Loucy (cell line): ENCODE data around the gene LSP1.

Source experiments
- H2AFZ ChIP-seq: fragments of 200-600 bp; sonication (generic); 2 replicates; pipeline ENCODE4 v1.6.0; 2016; ENCODE audit warnings: antibody characterized with exemption, mild to moderate bottlenecking, low read length, moderate library complexity
- H3F3A ChIP-seq: fragments of 200-600 bp; 2 replicates; pipeline ENCODE4 v1.6.0; 2016; ENCODE audit warnings: antibody characterized with exemption, low read depth, mild to moderate bottlenecking
- H3K27me3 ChIP-seq: fragments of 200-600 bp; sonication (generic); 2 replicates; pipeline ENCODE4 v1.6.1; 2014; ENCODE audit warnings: low read length, mild to moderate bottlenecking; ENCODE audit not compliant: insufficient read depth, poor library complexity, severe bottlenecking
- H3K36me3 ChIP-seq: fragments of 200-600 bp; sonication (generic); 2 replicates; pipeline ENCODE4 v1.6.1; 2016; ENCODE audit warnings: low read length; ENCODE audit not compliant: insufficient read depth
- H3K4me1 ChIP-seq: fragments of 200-600 bp; sonication (generic); 2 replicates; pipeline ENCODE4 v1.5.1; 2014; ENCODE audit warnings: low read length, mild to moderate bottlenecking; ENCODE audit not compliant: insufficient read depth, poor library complexity, severe bottlenecking
- H3K4me2 ChIP-seq: fragments of 200-600 bp; sonication (generic); 2 replicates; pipeline ENCODE4 v1.6.0; 2014; ENCODE audit warnings: antibody characterized with exemption, low read length, low read depth, mild to moderate bottlenecking; ENCODE audit not compliant: poor library complexity, severe bottlenecking
- H3K4me3 ChIP-seq: fragments of 200-600 bp; sonication (generic); 2 replicates; pipeline ENCODE4 v1.5.1; 2014; ENCODE audit warnings: low read length, mild to moderate bottlenecking, mixed read lengths; ENCODE audit not compliant: poor library complexity, severe bottlenecking
- H3K79me2 ChIP-seq: fragments of 200-600 bp; sonication (generic); 2 replicates; pipeline ENCODE4 v1.6.1; 2014; ENCODE audit warnings: low read length; ENCODE audit not compliant: insufficient read depth
- H3K9ac ChIP-seq: fragments of 200-600 bp; sonication (generic); 2 replicates; pipeline ENCODE4 v1.6.0; 2014; ENCODE audit warnings: mild to moderate bottlenecking, low read depth, low read length, moderate library complexity; ENCODE audit not compliant: poor library complexity, severe bottlenecking
- H3K9me2 ChIP-seq: fragments of 200-600 bp; sonication (generic); replicated peaks from 2 replicates; pipeline ENCODE4 v1.6.1; 2016; ENCODE audit warnings: low read depth, low read length, mixed read lengths
- H3K9me3 ChIP-seq: fragments of 200-600 bp; sonication (generic); 2 replicates; pipeline ENCODE4 v1.6.1; 2014; ENCODE audit warnings: mild to moderate bottlenecking, antibody characterized with exemption, low read length, low read depth; ENCODE audit not compliant: insufficient read depth
- H4K20me1 ChIP-seq: fragments of 200-600 bp; sonication (generic); 2 replicates; pipeline ENCODE4 v1.6.0; 2014; ENCODE audit warnings: antibody characterized with exemption, low read length, mild to moderate bottlenecking; ENCODE audit not compliant: insufficient read depth, poor library complexity, severe bottlenecking
- CTCF ChIP-seq: fragments of 200-600 bp; sonication (generic); conservative IDR thresholded peaks from 2 replicates; pipeline ENCODE4 v1.5.1; 2014; ENCODE audit warnings: mild to moderate bottlenecking, antibody characterized with exemption, low read length
- EZH2phosphoT487 ChIP-seq: fragments of 200-600 bp; IDR thresholded peaks from 2 replicates; pipeline ENCODE4 v1.6.1; 2018; ENCODE audit warnings: antibody characterized with exemption, mild to moderate bottlenecking, moderate library complexity, borderline replicate concordance

The LSP1 gene

GRCh38 chr11:1879941-1880720, 27.2 kb downstream of the LSP1 start:
- Histone ChIP-seq H3F3A (no peaks in the 10 kb centered on the region), H2AFZ (no peak overlapping the region), H3K4me2 (no peak overlapping the region), H3K9me3 (no peaks in the 10 kb centered on the region), H3K4me1 (peaks cover 8% of the 10 kb centered on the region), H4K20me1 (peaks cover 1% of the 10 kb centered on the region), H3K27me3 (no peaks in the 10 kb centered on the region), H3K4me3 (no peak overlapping the region), H3K9ac (no peak overlapping the region), H3K36me3 (peaks cover 15% of the 10 kb centered on the region; the same call in 1 of the 2 replicates), H3K79me2 (peaks cover 7% of the 10 kb centered on the region; the same call in 1 of the 2 replicates), H3K9me2 (no peaks in the 10 kb centered on the region)
- TF ChIP-seq EZH2phosphoT487 (no peak), CTCF (no peak)

DNA sequence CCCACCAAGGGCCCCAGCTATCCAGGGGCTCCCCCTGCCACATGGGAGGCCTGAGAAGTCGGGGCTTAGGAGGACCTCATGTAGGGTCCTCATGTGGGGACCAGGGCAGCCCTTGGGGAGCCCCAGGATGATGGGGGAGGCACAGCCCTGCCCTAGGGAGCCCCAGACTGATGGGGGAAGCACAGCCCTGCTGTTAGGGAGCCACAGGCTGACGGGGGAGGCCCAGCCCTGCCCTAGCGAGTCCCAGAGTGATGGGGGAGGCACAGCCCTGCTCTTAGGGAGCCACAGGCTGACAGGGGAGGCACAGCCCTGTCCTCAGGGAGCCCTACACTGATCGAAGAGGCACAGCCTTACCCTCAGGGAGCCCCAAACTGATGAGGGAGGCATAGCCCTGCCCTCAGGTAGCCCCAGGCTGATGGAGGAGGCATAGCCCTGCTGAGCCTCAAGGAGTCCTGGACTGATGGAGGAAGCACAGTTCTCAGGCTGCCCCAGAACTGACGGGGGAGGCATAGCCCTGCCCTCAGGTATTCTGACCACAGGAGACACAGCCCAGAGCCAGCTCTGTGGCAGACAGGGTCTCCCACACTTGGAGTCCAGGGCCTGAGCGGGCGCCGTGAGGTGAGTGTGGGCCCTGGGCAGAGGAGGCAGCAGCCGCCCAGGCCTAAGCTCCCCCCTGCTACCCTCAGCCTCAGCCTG, 28.0 kb downstream of the LSP1 start:
- H3K9ac ChIP-seq: no peak overlapping the region
- H3K4me2 ChIP-seq: no peak overlapping the region
- no peak overlapping the region for H2AFZ ChIP-seq

More for the DNA sequence above, 28.0 kb downstream of the LSP1 start:
- no peak for TF ChIP-seq CTCF
- TF ChIP-seq EZH2phosphoT487: no peak
- H3K27me3 ChIP-seq: no peaks in the 10 kb centered on the region
- H3K36me3 ChIP-seq: peaks cover 22% of the 10 kb centered on the region; the same call in 1 of the 2 replicates
- no peaks in the 10 kb centered on the region for H3K9me3 ChIP-seq
- no peaks in the 10 kb centered on the region for H3F3A ChIP-seq
- peaks cover 8% of the 10 kb centered on the region for H3K4me1 ChIP-seq
- no peaks in the 10 kb centered on the region for H3K9me2 ChIP-seq
- H4K20me1 ChIP-seq: no peaks in the 10 kb centered on the region
- peaks cover 7% of the 10 kb centered on the region; the same call in 1 of the 2 replicates for H3K79me2 ChIP-seq
- H3K4me3 ChIP-seq: no peak overlapping the region
